T-cell (primary cell): Measurements from ENCODE around the gene CLIC3. TPM values are rescaled to one million over a fixed set of nuclear protein-coding genes. Genes with fewer than 3 reads are reported as not detected.

ENCODE experiments used
- ATAC-seq, 4 experiments: fragments of 200-7000 bp in 3 of 4; fragments of 150-1000 bp in 1 of 4; cut with Tn5 transposase; replicated peaks in 1 of 4; 1 replicate in 3 of 4; 2 replicates in 1 of 4; pipeline ENCODE4 v1.10.0; 2021; ENCODE audit warnings: moderate library complexity in 3 of 4, mild to moderate bottlenecking in 2 of 4, moderate number of reproducible peaks in 1 of 4
- CTCF ChIA-PET, 2 donors: fragments of 300-600 bp; sonication (Branson Sonifier 250); formaldehyde crosslinking; loops; one replicate each; lab custom pipeline; 2022; ENCODE audit warnings: antibody characterized with exemption in 2 of 2; lab: Charles Lee
- POLR2A ChIA-PET, 2 donors: fragments of 300-600 bp; sonication (Branson Sonifier 250); formaldehyde crosslinking; loops; one replicate each; lab custom pipeline; 2022; ENCODE audit warnings: antibody characterized with exemption in 2 of 2; lab: Charles Lee
- DNase-seq, 35 experiments: peaks; one replicate each; pipeline versions ENCODE4 v3.0.0 to v3.0.0-alpha.2; 2013 to 2023
- H3K27ac ChIP-seq: one replicate; pipeline ENCODE4 v1.5.1; 2013; ENCODE audit warnings: low read length
- H3K27me3 ChIP-seq, 2 experiments: replicated peaks in 1 of 2; 1 replicate in 1 of 2; 2 replicates in 1 of 2; pipeline versions ENCODE4 v1.6.1 to v1.7.0; 2013; ENCODE audit warnings: low read length in 1 of 2, mixed read lengths in 1 of 2; ENCODE audit not compliant: control insufficient read depth in 2 of 2, insufficient read depth in 2 of 2; ENCODE audit errors: extremely low read depth in 1 of 2
- H3K36me3 ChIP-seq, 2 donors: 1 replicate in 1 of 2; 2 replicates in 1 of 2; pipeline versions ENCODE4 v1.6.1 to v1.7.0; 2013; ENCODE audit warnings: low read length in 1 of 2; ENCODE audit not compliant: control insufficient read depth in 2 of 2, insufficient read depth in 1 of 2; ENCODE audit errors: extremely low read depth in 1 of 2
- H3K4me1 ChIP-seq, 2 experiments: 1 replicate in 1 of 2; 2 replicates in 1 of 2; pipeline versions ENCODE4 v1.6.1 to v1.7.0; 2013; ENCODE audit warnings: low read length in 2 of 2, mixed read lengths in 1 of 2; ENCODE audit not compliant: insufficient read depth in 2 of 2, control insufficient read depth in 1 of 2; ENCODE audit errors: extremely low read depth in 1 of 2
- H3K4me3 ChIP-seq, 2 donors: 1 replicate in 1 of 2; 2 replicates in 1 of 2; pipeline versions ENCODE4 v1.5.1 to v1.7.0; 2013; ENCODE audit warnings: mild to moderate bottlenecking in 2 of 2, low read length in 1 of 2, moderate library complexity in 1 of 2; ENCODE audit not compliant: control insufficient read depth in 1 of 2; ENCODE audit errors: extremely low read depth in 1 of 2
- H3K9me3 ChIP-seq: 2 replicates; pipeline ENCODE4 v1.7.0; 2013
- H3K27ac Mint-ChIP-seq, 2 donors: one replicate each; pipeline ENCODE4 v1.8.0; 2020 to 2021; ENCODE audit warnings: mild to moderate bottlenecking in 2 of 2, mixed read lengths in 2 of 2
- H3K27me3 Mint-ChIP-seq, 2 donors: one replicate each; pipeline ENCODE4 v1.8.0; 2021 to 2022; ENCODE audit warnings: mixed read lengths in 2 of 2
- H3K36me3 Mint-ChIP-seq: one replicate; pipeline ENCODE4 v1.8.0; 2021; ENCODE audit warnings: mixed read lengths
- H3K4me1 Mint-ChIP-seq, 3 donors: one replicate each; pipeline ENCODE4 v1.8.0; 2020 to 2022; ENCODE audit warnings: mixed read lengths in 3 of 3, mild to moderate bottlenecking in 1 of 3
- H3K4me3 Mint-ChIP-seq, 3 donors: one replicate each; pipeline ENCODE4 v1.8.0; 2020 to 2022; ENCODE audit warnings: mild to moderate bottlenecking in 3 of 3, mixed read lengths in 3 of 3, moderate library complexity in 3 of 3
- H3K9me3 Mint-ChIP-seq, 3 donors: one replicate each; pipeline ENCODE4 v1.8.0; 2020 to 2022; ENCODE audit warnings: mixed read lengths in 3 of 3
- WGBS: methylation state at CpG from one replicate; pipeline ENCODE4 v1.1.5; 2013; ENCODE audit warnings: missing lambda C conversion rate; ENCODE audit not compliant: insufficient coverage; 5-methylcytosine and 5-hydroxymethylcytosine counted together
- total RNA-seq, 35 experiments: library from RNA in 6 of 35; stranded (reverse) in 6 of 35; fragments of 120-200 nt in 1 of 35; gene quantifications; one replicate each; pipeline versions ENCODE4 v1.2.1 to v1.2.4 and lab custom pipeline; 2013 to 2026

Gene CLIC3
- total RNA-seq, result 10 to 100 TPM in 2 of 5 donors, 1 to 10 TPM in 3; 5.4 to 24.7 (median 8.0) TPM
- total RNA-seq (2013), result 5.1 TPM
- total RNA-seq (lab: John Stamatoyannopoulos, UW), result 0 to 15.1 (median 2.4) reads per million in 29 experiments

DNA sequence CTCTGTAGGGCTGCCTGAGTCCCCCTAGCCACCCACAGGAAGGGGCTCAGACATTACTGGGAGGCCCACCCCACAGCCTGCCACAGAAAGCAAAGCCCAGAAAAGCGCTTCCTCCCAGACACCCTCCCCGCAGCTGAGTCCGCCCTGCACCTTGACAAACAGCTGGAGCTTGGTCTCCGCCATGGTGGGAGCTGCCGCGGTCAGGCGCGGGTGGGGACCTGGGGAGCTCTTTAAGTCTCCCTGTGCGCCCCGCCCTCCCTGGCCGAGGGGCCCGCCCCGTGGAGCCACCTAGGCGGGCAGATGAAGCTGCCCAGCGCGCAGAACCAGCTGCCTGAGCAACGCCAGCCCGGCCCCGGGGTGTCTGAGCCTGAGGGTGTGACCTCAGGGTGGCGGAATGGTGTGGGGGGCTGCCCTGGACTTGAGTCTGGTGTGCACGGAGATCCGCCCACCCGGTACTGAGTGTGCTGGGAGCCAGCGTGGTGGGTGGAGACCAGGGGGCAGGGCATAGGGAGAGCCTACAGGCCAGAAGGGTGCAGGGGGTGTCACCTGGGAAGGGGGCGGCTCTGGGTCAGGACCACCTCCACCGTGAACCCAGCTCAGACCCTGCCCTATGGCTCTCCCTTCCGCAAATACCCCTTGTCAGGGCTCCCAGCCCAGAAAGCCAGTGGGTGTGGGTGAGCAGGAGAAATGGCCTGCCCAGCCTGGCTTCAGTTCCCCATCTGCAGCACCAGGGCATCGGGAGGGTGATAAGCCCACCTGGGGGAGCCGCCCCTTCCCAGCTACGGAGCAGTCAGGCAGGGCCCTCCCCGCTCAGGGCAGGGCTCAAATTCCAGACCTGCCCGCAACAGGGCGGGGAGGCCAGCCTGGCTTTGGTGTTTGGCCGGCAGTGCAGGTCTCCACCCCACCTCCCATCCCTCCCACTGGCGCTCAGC is at the start of gene CLIC3:
TSS of gene CLIC3 (minus strand) at position 208 of the 932 bp plus-strand sequence. CDS start at position 183, 25 bp downstream.
- Mint-ChIP-seq H3K4me1 (peaks cover 26 to 50% (median 48%) of the 10 kb centered on the region in 3 donors), H3K27ac (peak within 1 kb of the TSS; percentile 91 to 95), H3K36me3 (peaks cover 3% of the 10 kb centered on the region), H3K4me3 (peak within 1 kb of the TSS; percentile 67 to 76 (median 67)), H3K9me3 (no peaks in the 10 kb centered on the region), H3K27me3 (peaks cover 0 to 4% of the 10 kb centered on the region in 2 donors)
- DNase-seq (peak in 31 of 35 experiments; percentile 25 to 76 (median 46)), ATAC-seq (peak; percentile 26 to 37 (median 29))
- no peaks in the 10 kb centered on the region for H3K9me3 ChIP-seq
- peaks cover 22 to 92% of the 10 kb centered on the region in 2 experiments for H3K4me1 ChIP-seq
- H3K27me3 ChIP-seq, result peaks cover 0 to 28% of the 10 kb centered on the region in 2 experiments
- WGBS, result 7% methylated on average over 22 of the region's 35 CpGs
- H3K27ac ChIP-seq, result peak within 1 kb of the TSS; percentile 80
- POLR2A ChIA-PET, result interaction anchor here (0.5 to 0.6 kb wide), 2 partner anchors 118 to 475 kb away, joined by 3 to 12 read pairs; no protein-coding TSS in a partner anchor
- H3K36me3 ChIP-seq, result peaks cover 4 to 13% of the 10 kb centered on the region in 2 donors
- peak within 1 kb of the TSS; percentile 40 to 57 for H3K4me3 ChIP-seq
- CTCF ChIA-PET, result interaction anchor here in 1 of 2 donors (0.5 to 1.6 kb wide), 4 partner anchors 19 to 154 kb away, joined by 3 to 6 read pairs (median 4); partner anchors contain the start of gene AJM1

DNA sequence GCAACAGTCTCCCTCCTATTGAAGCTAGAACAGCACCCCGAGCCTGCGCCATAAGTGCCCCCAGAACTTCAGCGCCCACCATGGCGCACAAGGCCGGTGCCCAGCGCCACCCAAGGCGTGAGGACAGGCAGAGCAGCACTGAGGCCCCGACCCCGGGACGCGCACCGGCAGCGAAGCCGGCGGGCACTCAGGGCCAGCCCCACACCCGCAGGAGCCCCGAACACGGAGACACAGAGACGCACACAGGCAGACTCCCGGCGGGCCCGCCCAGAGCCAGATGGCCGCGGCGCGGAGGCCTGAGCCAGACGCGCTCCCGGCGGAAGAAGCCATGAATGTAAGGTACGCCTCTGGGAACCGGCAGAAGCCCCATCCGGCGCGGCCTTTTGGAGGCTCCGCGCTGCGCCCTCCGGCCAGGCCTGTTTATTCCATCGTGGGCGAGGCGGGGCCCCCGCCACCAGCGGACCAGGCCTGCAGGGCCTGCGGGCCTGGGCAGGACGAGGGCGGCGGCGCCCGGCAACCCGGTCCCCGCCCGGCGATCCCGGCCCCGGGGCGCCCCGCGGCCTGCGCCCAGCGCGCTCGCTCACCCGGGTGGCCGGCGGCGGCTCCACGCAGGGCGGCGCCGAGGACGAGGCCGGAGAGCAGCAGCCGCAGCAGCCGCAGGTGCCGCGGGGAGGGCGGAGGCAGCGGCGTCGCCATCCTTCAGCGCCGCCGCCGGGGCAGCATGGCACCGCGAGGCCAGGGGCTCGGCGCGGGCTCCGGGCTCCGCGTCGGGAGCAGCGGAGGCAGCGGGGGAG is 49.1 kb upstream of the CLIC3 start:
- DNase-seq, result no peak
- Mint-ChIP-seq H3K4me1 (peaks cover 8 to 22% (median 20%) of the 10 kb centered on the region in 3 donors), H3K4me3 (peak overlapping the region; percentile 63 to 81 (median 76)), H3K27me3 (peaks cover 6 to 47% of the 10 kb centered on the region in 2 donors), H3K27ac (no peak overlapping the region), H3K9me3 (no peaks in the 10 kb centered on the region), H3K36me3 (no peaks in the 10 kb centered on the region)
- Histone ChIP-seq H3K4me3 (peak overlapping the region; percentile 50 to 55), H3K9me3 (no peaks in the 10 kb centered on the region), H3K27ac (no peak overlapping the region), H3K27me3 (peaks cover 2 to 91% of the 10 kb centered on the region in 2 experiments), H3K36me3 (no peaks in the 10 kb centered on the region), H3K4me1 (peaks cover 11 to 48% of the 10 kb centered on the region in 2 experiments)
- ChIA-PET CTCF (interaction anchor here (0.6 to 1.8 kb wide), 4 partner anchors 10 to 248 kb away, joined by 3 to 7 read pairs (median 4); partner anchors contain the start of gene SAPCD2 (in 1 of the 2)), POLR2A (interaction anchor here in 1 of 2 donors (0.7 kb wide), 1 partner anchor 25 kb away, joined by 3 read pairs; no protein-coding TSS in a partner anchor)
- ATAC-seq, result peak; percentile 11 to 28 (median 21)
- WGBS, result 3% methylated on average over 94 of the region's 96 CpGs

- Histone ChIP-seq H3K36me3 (no peaks in the 10 kb centered on the region), H3K4me1 (peaks cover 11 to 45% of the 10 kb centered on the region in 2 experiments), H3K9me3 (no peaks in the 10 kb centered on the region), H3K4me3 (peak overlapping the region; percentile 34 to 38), H3K27ac (no peak overlapping the region), H3K27me3 (peaks cover 2 to 90% of the 10 kb centered on the region in 2 experiments)
- no peaks in the 10 kb centered on the region for H3K36me3 Mint-ChIP-seq
- peaks cover 3 to 41% of the 10 kb centered on the region in 2 donors for H3K27me3 Mint-ChIP-seq
- peaks cover 8 to 20% (median 20%) of the 10 kb centered on the region in 3 donors for H3K4me1 Mint-ChIP-seq
- H3K27ac Mint-ChIP-seq, result peak overlapping the region; percentile 11 to 23
- DNase-seq, result no peak
- no peaks in the 10 kb centered on the region for H3K9me3 Mint-ChIP-seq
- peak overlapping the region; percentile 63 to 81 (median 76) for H3K4me3 Mint-ChIP-seq
- ChIA-PET CTCF (interaction anchor here in 1 of 2 donors (1.6 to 1.8 kb wide), 2 partner anchors 9 to 15 kb away, joined by 4 read pairs; no protein-coding TSS in a partner anchor), POLR2A (interaction anchor here in 1 of 2 donors (0.7 kb wide), 1 partner anchor 26 kb away, joined by 3 read pairs; no protein-coding TSS in a partner anchor)
- WGBS, result 8% methylated on average over 13 of the region's 18 CpGs
- ATAC-seq, result peak in 3 of 4 experiments; percentile 28 to 36 (median 36)
These were observed 48.3 kb upstream of the CLIC3 start for GRCh38 chr9:137044502-137045177.

GRCh38 chr9:137044037-137044436 is 47.7 kb upstream of the CLIC3 start:
- H3K4me3 ChIP-seq, result peak overlapping the region in 1 of 2 donors; percentile 38
- Mint-ChIP-seq H3K36me3 (no peaks in the 10 kb centered on the region), H3K4me1 (peaks cover 8 to 20% (median 18%) of the 10 kb centered on the region in 3 donors)

More at GRCh38 chr9:137044037-137044436, 47.7 kb upstream of the CLIC3 start:
- ChIA-PET POLR2A (no interaction called here), CTCF (interaction anchor here in 1 of 2 donors (1.6 to 1.8 kb wide), 2 partner anchors 9 to 15 kb away, joined by 4 read pairs; no protein-coding TSS in a partner anchor)
- H3K36me3 ChIP-seq, result no peaks in the 10 kb centered on the region
- no peaks in the 10 kb centered on the region for H3K9me3 ChIP-seq
- 64% methylated on average over 12 of the region's 12 CpGs for WGBS
- Mint-ChIP-seq H3K4me3 (peak overlapping the region in 2 of 3 donors; percentile 76 to 81), H3K27ac (no peak overlapping the region), H3K27me3 (peaks cover 0 to 37% of the 10 kb centered on the region in 2 donors), H3K9me3 (no peaks in the 10 kb centered on the region)
- H3K27me3 ChIP-seq, result peaks cover 2 to 90% of the 10 kb centered on the region in 2 experiments
- no peak for DNase-seq
- no peak for ATAC-seq
- no peak overlapping the region for H3K27ac ChIP-seq
- peaks cover 11 to 39% of the 10 kb centered on the region in 2 experiments for H3K4me1 ChIP-seq
